H9 (cell line): Measurements from ENCODE around the gene LRMDA. TPM values are rescaled to one million over a fixed set of nuclear protein-coding genes. Genes with fewer than 3 reads are reported as not detected.

Source experiments
- DNase-seq: peaks from one replicate; pipeline ENCODE4 v3.0.0-alpha.2; 2017
- H2AFZ ChIP-seq: one replicate; pipeline ENCODE4 v1.6.1; 2013; ENCODE audit warnings: mild to moderate bottlenecking, low read length, control low read depth, moderate library complexity
- H2AK5ac ChIP-seq: 2 replicates; pipeline ENCODE4 v1.6.1; 2013; ENCODE audit warnings: low read length, control low read depth, mixed read lengths; ENCODE audit not compliant: insufficient read length
- H2BK120ac ChIP-seq: one replicate; pipeline ENCODE4 v1.6.1; 2013; ENCODE audit warnings: low read depth, mild to moderate bottlenecking, low read length, control low read depth, inconsistent platforms; ENCODE audit not compliant: poor library complexity, severe bottlenecking
- H2BK12ac ChIP-seq: 2 replicates; pipeline ENCODE4 v1.6.1; 2013; ENCODE audit warnings: low read length, control low read depth, mixed read lengths, low read depth; ENCODE audit not compliant: insufficient read length
- H2BK15ac ChIP-seq: 2 replicates; pipeline ENCODE4 v1.6.1; 2013; ENCODE audit warnings: low read depth, low read length, control low read depth
- H2BK20ac ChIP-seq: one replicate; pipeline ENCODE4 v1.6.1; 2013; ENCODE audit warnings: low read depth, mild to moderate bottlenecking, low read length, control low read depth, inconsistent platforms; ENCODE audit not compliant: poor library complexity, severe bottlenecking
- H2BK5ac ChIP-seq: 2 replicates; pipeline ENCODE4 v1.6.1; 2013; ENCODE audit warnings: low read length, control low read depth, mixed read lengths; ENCODE audit not compliant: insufficient read length
- H3K14ac ChIP-seq: 2 replicates; pipeline ENCODE4 v1.6.1; 2013; ENCODE audit warnings: low read length, control low read depth; ENCODE audit not compliant: insufficient read depth
- H3K18ac ChIP-seq: 2 replicates; pipeline ENCODE4 v1.6.1; 2013; ENCODE audit warnings: low read depth, mild to moderate bottlenecking, mixed read lengths, low read length, control low read depth; ENCODE audit not compliant: insufficient read length
- H3K23ac ChIP-seq: 2 replicates; pipeline ENCODE4 v1.6.1; 2013; ENCODE audit warnings: low read length, control low read depth, mixed read lengths, low read depth; ENCODE audit not compliant: insufficient read length
- H3K23me2 ChIP-seq: 2 replicates; pipeline ENCODE4 v1.6.1; 2013; ENCODE audit warnings: low read depth, mild to moderate bottlenecking, mixed read lengths, low read length, control low read depth; ENCODE audit not compliant: insufficient read length, poor library complexity, severe bottlenecking
- H3K27ac ChIP-seq: 2 replicates; pipeline ENCODE4 v1.5.1; 2013; ENCODE audit warnings: low read length, control low read depth, mixed read lengths, low read depth; ENCODE audit not compliant: insufficient read length
- H3K27me3 ChIP-seq: 2 replicates; pipeline ENCODE4 v1.6.1; 2013; ENCODE audit warnings: low read length, control low read depth, inconsistent platforms; ENCODE audit not compliant: insufficient read depth
- H3K4ac ChIP-seq: 2 replicates; pipeline ENCODE4 v1.6.1; 2013; ENCODE audit warnings: low read depth, mild to moderate bottlenecking, control low read depth, inconsistent platforms, low read length, moderate library complexity
- H3K4me1 ChIP-seq: 2 replicates; pipeline ENCODE4 v1.6.1; 2013; ENCODE audit warnings: low read length, control low read depth, inconsistent platforms; ENCODE audit not compliant: insufficient read depth
- H3K4me2 ChIP-seq: 2 replicates; pipeline ENCODE4 v1.6.1; 2013; ENCODE audit warnings: low read length, control low read depth, mixed read lengths; ENCODE audit not compliant: insufficient read length, insufficient read depth
- H3K56ac ChIP-seq: 2 replicates; pipeline ENCODE4 v1.6.1; 2013; ENCODE audit warnings: low read depth, mild to moderate bottlenecking, mixed read lengths, low read length, control low read depth; ENCODE audit not compliant: insufficient read length
- H3K79me1 ChIP-seq: 2 replicates; pipeline ENCODE4 v1.6.1; 2013; ENCODE audit warnings: low read depth, mild to moderate bottlenecking, moderate library complexity, low read length, control low read depth, inconsistent platforms; ENCODE audit not compliant: insufficient read depth, poor library complexity, severe bottlenecking
- H3K79me2 ChIP-seq: 2 replicates; pipeline ENCODE4 v1.6.1; 2013; ENCODE audit warnings: low read length, control low read depth, inconsistent platforms; ENCODE audit not compliant: insufficient read depth
- H3K9ac ChIP-seq: 2 replicates; pipeline ENCODE4 v1.6.1; 2013; ENCODE audit warnings: low read length, control low read depth, mixed read lengths; ENCODE audit not compliant: insufficient read length; ENCODE audit errors: extremely low read depth
- H3K9me3 ChIP-seq: one replicate; pipeline ENCODE4 v1.6.1; 2013; ENCODE audit warnings: low read depth, low read length, inconsistent platforms; ENCODE audit not compliant: control insufficient read depth
- H3T11ph ChIP-seq: one replicate; pipeline ENCODE4 v1.6.1; 2013; ENCODE audit warnings: mild to moderate bottlenecking, low read length, control low read depth, inconsistent platforms
- H4K20me1 ChIP-seq: one replicate; pipeline ENCODE4 v1.6.1; 2013; ENCODE audit not compliant: control insufficient read depth, insufficient read length, insufficient read depth
- H4K5ac ChIP-seq: 2 replicates; pipeline ENCODE4 v1.6.1; 2013; ENCODE audit warnings: low read depth, mild to moderate bottlenecking, mixed read lengths, low read length, control low read depth; ENCODE audit not compliant: insufficient read length
- H4K8ac ChIP-seq: replicated peaks from 2 replicates; pipeline ENCODE4 v1.6.1; 2013; ENCODE audit warnings: low read length, control low read depth, mixed read lengths, low read depth; ENCODE audit not compliant: insufficient read length
- H4K91ac ChIP-seq: 2 replicates; pipeline ENCODE4 v1.6.1; 2013; ENCODE audit warnings: low read depth, mild to moderate bottlenecking, moderate library complexity, mixed read lengths, low read length, control low read depth; ENCODE audit not compliant: insufficient read length
- H3K27ac Mint-ChIP-seq, 3 experiments: 2 replicates in 2 of 3; 3 replicates in 1 of 3; pipeline ENCODE4 v1.8.0; 2020 to 2021; ENCODE audit warnings: mixed read lengths in 3 of 3, mild to moderate bottlenecking in 1 of 3, moderate library complexity in 1 of 3
- H3K27me3 Mint-ChIP-seq: 2 replicates; pipeline ENCODE4 v1.8.0; 2021; ENCODE audit warnings: low read depth, mild to moderate bottlenecking, moderate library complexity, mixed read lengths
- H3K36me3 Mint-ChIP-seq, 3 experiments: 2 replicates in 2 of 3; 3 replicates in 1 of 3; pipeline ENCODE4 v1.8.0; 2020 to 2021; ENCODE audit warnings: low read depth in 3 of 3, mixed read lengths in 3 of 3; ENCODE audit not compliant: insufficient read depth in 1 of 3
- H3K4me1 Mint-ChIP-seq, 2 experiments: 2 replicates each; pipeline ENCODE4 v1.8.0; 2020; ENCODE audit warnings: mixed read lengths in 2 of 2
- H3K4me3 Mint-ChIP-seq, 2 experiments: 2 replicates in 1 of 2; 3 replicates in 1 of 2; pipeline ENCODE4 v1.8.0; 2020 to 2021; ENCODE audit warnings: mild to moderate bottlenecking in 2 of 2, mixed read lengths in 2 of 2, moderate library complexity in 1 of 2
- H3K9me3 Mint-ChIP-seq, 2 experiments: 2 replicates in 1 of 2; 3 replicates in 1 of 2; pipeline ENCODE4 v1.8.0; 2020; ENCODE audit warnings: mild to moderate bottlenecking in 2 of 2, mixed read lengths in 2 of 2, moderate library complexity in 1 of 2
- WGBS: extraction: QIAGEN DNeasy Blood & Tissue Kit; methylation state at CpG from one replicate; pipeline ENCODE4 v1.1.7; 2013; ENCODE audit warnings: missing lambda C conversion rate, low lambda C conversion rate, mixed read lengths; ENCODE audit not compliant: insufficient read length; ENCODE audit errors: extremely low coverage; 5-methylcytosine and 5-hydroxymethylcytosine counted together
- total RNA-seq: library from RNA; stranded (reverse); gene quantifications from 2 replicates; pipeline ENCODE4 v1.2.1, GENCODE V29; 2021
- TF ChIP-seq, protein P1 (sequence below): fragments of 200-600 bp; sonication (generic); conservative IDR thresholded peaks from 3 replicates; pipeline ENCODE4 v1.8.0; 2021; ENCODE audit warnings: antibody characterized with exemption, mild to moderate bottlenecking

LRMDA gene
- total RNA-seq, 1 experiment from 2014 or later: 1.8 TPM

- no peak overlapping the region for H3T11ph ChIP-seq
- H2BK120ac ChIP-seq: no peak overlapping the region
- peaks cover 78% of the 10 kb centered on the region for H3K27me3 Mint-ChIP-seq
- no peaks in the 10 kb centered on the region for H3K23me2 ChIP-seq
- H2BK15ac ChIP-seq: no peak overlapping the region
- no peak overlapping the region for H2AK5ac ChIP-seq
- no peak overlapping the region for H2AFZ ChIP-seq
- H3K23ac ChIP-seq: no peak overlapping the region
- H3K4me1 Mint-ChIP-seq: peaks cover 15 to 38% of the 10 kb centered on the region in 2 experiments
- H3K14ac ChIP-seq: no peak overlapping the region
- H3K27ac Mint-ChIP-seq: no peak overlapping the region
- WGBS: no CpG with 5 or more reads among the region's 2 CpGs
- H3K79me1 ChIP-seq: no peaks in the 10 kb centered on the region
- H3K4me1 ChIP-seq: peaks cover 7% of the 10 kb centered on the region; the same call in 1 of the 2 replicates
- no peak overlapping the region; a peak in 2 of 5 replicates for H3K4me3 Mint-ChIP-seq
- H3K79me2 ChIP-seq: no peaks in the 10 kb centered on the region
- no peak for DNase-seq
- no peaks in the 10 kb centered on the region; a peak in 1 of 5 replicates for H3K9me3 Mint-ChIP-seq
- H2BK12ac ChIP-seq: no peak overlapping the region
- H3K27me3 ChIP-seq: peaks cover 43% of the 10 kb centered on the region; the same call in 1 of the 2 replicates
- H3K9me3 ChIP-seq: no peaks in the 10 kb centered on the region
- no peak overlapping the region for H3K18ac ChIP-seq
- H3K9ac ChIP-seq: no peak overlapping the region
- H3K27ac ChIP-seq: no peak overlapping the region
- H3K4ac ChIP-seq: no peak overlapping the region
- no peak overlapping the region for H2BK20ac ChIP-seq
- H4K8ac ChIP-seq: no peak overlapping the region
- no peak overlapping the region for H3K56ac ChIP-seq
- no peak overlapping the region for H4K5ac ChIP-seq
- no peak overlapping the region for H3K4me2 ChIP-seq
- H4K20me1 ChIP-seq: no peaks in the 10 kb centered on the region
- TF ChIP-seq, protein P1, sequence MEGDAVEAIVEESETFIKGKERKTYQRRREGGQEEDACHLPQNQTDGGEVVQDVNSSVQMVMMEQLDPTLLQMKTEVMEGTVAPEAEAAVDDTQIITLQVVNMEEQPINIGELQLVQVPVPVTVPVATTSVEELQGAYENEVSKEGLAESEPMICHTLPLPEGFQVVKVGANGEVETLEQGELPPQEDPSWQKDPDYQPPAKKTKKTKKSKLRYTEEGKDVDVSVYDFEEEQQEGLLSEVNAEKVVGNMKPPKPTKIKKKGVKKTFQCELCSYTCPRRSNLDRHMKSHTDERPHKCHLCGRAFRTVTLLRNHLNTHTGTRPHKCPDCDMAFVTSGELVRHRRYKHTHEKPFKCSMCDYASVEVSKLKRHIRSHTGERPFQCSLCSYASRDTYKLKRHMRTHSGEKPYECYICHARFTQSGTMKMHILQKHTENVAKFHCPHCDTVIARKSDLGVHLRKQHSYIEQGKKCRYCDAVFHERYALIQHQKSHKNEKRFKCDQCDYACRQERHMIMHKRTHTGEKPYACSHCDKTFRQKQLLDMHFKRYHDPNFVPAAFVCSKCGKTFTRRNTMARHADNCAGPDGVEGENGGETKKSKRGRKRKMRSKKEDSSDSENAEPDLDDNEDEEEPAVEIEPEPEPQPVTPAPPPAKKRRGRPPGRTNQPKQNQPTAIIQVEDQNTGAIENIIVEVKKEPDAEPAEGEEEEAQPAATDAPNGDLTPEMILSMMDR: no peak
- H3K36me3 Mint-ChIP-seq: peaks cover 0 to 2% (median 0%) of the 10 kb centered on the region in 3 experiments; a peak in 1 of 7 replicates
- H4K91ac ChIP-seq: no peak overlapping the region
- no peak overlapping the region for H2BK5ac ChIP-seq
Observed at GRCh38 chr10:76236356-76236755, 804.9 kb downstream of the LRMDA start.
